GM18507 (cell line): Measurements from ENCODE around the gene MAMDC4.
"Not testable (repeated sequence)": the region's sequence is repeated elsewhere in the genome, so short reads cannot be mapped to it uniquely, and the experiment has no call there.

Source experiments
- DNase-seq: peaks from one replicate; pipeline ENCODE4 v3.0.0; 2011; ENCODE audit warnings: low read depth; ENCODE audit not compliant: insufficient read length; ENCODE audit errors: extremely low spot score
- FAIRE-seq: peaks from 2 replicates; lab custom pipeline; 2011; peaks lifted over from hg19 to GRCh38; lab: Jason Lieb, UNC

The MAMDC4 gene

GRCh38 chr9:136882109-136882946, 30.2 kb downstream of the MAMDC4 start:
- FAIRE-seq (peak; percentile 95), DNase-seq (peak; percentile 67)

- not testable (repeated sequence) for DNase-seq, FAIRE-seq
Measured at GRCh38 chr9:136882947-136883283, 30.8 kb downstream of the MAMDC4 start.

DNA sequence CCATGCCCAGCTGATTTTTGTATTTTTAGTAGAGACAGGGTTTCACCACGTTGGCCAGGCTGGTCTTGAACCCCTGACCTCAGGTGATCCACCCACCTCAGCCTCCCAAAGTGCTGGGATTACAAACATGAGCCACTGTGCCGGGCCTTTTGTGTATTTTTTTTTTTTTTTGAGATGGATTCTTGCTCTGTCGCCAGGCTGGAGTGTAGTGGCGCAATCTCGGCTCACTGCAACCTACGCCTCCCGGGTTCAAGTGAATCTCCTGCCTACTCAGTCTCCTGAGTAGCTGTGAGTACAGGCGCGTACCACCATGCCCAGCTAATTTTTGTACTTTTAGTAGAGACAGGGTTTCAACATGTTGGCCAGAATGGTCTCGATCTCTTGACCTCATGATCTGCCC, 31.5 kb downstream of the MAMDC4 start:
- FAIRE-seq, DNase-seq: not testable (repeated sequence)

GRCh38 chr9:136885950-136886578, 33.9 kb downstream of the MAMDC4 start, which contains the start of gene TRAF2:
TRAF2 (plus strand) TSS chr9:136886516; CDS start chr9:136898741, 12,225 bp downstream.
- peak; percentile 100 for DNase-seq
- FAIRE-seq: peak; percentile 93

- peak; percentile 18 for FAIRE-seq
- DNase-seq: peak; percentile 65
Measured at GRCh38 chr9:136886610-136887597, 34.8 kb downstream of the MAMDC4 start.

DNA sequence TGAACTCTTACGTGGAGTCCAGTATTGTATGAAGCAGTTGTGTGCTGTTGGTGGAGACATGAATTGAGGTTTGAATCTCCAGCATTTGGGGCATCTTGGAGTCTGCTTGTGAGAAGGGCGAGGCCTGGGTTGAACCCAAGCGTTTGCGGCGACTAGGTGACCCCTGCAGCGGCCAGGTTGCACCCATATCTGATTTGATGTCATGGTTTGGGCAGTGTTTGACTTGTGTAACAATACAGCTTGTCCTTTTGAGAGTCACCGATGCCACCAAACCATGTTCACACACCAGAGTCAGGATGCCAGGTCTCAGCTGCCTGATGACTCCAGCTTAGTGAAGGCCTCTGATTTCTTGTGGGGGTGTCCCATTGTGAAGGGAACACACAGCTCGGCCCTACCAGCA, 36.3 kb downstream of the MAMDC4 start:
- no peak for FAIRE-seq

DNA sequence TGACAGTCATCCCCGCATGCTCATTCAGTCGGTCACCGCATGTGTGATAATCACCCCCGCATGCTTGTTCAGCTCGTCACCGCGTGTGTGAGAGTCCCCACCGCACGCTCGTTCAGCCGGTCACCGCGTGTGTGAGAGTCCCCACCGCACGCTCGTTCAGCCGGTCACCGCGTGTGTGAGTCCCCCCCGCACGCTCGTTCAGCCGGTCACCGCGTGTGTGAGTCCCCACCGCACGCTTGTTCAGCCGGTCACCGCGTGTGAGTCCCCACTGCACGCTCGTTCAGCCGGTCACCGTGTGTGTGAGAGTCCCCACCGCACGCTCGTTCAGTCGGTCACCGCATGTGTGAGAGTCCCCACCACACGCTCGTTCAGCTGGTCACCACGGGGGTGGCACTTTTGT, 37.7 kb downstream of the MAMDC4 start:
- FAIRE-seq: no peak
- DNase-seq: no peak

More for the DNA sequence above, 36.3 kb downstream of the MAMDC4 start:
- DNase-seq: no peak

DNA sequence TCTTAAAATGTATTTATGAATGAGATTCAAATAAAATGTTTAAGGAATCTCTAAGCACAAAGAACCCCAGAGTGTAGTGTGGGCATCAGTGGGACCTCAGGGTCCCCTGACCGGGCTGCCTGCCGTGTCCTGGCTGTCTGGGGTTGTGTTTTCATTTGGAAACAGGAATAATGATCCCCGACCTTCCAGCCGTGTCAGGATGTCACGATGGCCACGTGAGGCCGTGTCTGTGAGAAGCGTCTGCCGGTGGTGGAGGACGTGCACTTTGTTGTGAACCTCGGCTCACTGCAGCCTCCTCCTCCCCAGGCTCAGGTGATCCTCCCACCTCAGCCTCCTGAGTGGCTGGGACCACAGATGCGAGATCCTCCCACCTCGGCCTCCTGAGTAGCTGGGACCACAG, 38.5 kb downstream of the MAMDC4 start:
- DNase-seq: no peak
- no peak for FAIRE-seq

DNA sequence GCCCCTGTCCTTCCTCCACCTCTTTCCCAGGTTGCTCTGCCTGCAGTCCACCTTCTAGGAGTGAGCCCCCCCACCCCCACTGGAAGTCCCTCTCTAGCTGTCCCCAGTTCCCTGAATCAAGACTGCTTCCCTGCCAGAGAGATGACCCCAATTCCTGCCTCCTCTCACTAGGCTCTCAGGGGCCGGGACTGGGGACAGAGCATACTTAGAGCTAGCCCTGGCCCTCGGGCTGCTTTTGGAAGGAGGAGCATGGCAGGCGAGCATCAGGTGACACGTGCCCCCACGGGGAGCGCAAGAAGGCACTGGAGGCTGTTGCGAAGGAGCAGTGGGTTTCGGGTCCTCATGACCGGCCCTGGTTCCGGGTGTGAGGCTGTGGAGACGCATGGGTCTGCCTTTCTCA, 43.9 kb downstream of the MAMDC4 start:
- no peak for FAIRE-seq
- no peak for DNase-seq

DNA sequence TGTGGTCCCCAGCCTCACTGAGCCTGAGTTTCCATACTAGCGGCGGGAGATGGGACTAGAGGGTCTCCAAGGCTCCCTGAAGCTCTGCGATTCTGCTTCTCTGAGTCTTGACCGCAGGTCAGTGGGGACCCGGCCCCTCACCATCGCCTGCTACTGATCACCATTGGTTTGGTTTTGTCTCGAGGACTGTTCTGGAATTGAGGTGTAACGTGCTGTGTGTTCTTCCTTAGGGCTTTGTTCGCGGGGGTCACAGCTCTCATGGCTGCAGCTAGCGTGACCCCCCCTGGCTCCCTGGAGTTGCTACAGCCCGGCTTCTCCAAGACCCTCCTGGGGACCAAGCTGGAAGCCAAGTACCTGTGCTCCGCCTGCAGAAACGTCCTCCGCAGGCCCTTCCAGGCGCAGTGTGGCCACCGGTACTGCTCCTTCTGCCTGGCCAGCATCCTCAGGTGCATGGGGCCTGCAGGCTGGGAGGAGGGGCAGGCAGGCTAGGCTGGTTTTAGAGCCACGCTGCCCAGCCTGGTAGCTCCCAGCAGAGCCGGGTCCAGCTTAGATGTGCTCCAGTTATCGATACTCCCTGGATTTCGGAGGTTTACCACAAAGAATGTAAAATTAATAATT, 46.4 kb downstream of the MAMDC4 start:
- FAIRE-seq: no peak
- DNase-seq: no peak

DNA sequence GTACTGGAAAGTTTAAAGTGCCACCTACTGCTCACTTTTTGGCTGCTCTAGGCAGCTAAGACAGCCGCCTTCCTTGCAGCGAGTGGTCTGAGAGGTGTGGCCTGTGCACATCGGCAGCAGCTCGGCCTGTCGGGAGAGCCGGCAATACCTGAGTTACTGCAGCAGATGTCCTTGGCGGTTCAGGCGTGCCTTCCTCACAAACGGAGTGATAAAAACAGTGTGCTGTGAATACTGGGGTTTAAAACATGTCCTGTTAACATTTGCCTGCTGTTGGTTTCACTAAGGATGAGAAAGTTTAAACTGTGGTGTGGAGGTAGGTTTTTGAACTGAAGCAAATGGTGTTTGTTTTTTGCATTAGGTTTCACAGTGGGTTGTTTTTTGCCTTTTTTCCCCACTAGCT, 47.0 kb downstream of the MAMDC4 start:
- no peak for DNase-seq
- peak; percentile 74 for FAIRE-seq

DNA sequence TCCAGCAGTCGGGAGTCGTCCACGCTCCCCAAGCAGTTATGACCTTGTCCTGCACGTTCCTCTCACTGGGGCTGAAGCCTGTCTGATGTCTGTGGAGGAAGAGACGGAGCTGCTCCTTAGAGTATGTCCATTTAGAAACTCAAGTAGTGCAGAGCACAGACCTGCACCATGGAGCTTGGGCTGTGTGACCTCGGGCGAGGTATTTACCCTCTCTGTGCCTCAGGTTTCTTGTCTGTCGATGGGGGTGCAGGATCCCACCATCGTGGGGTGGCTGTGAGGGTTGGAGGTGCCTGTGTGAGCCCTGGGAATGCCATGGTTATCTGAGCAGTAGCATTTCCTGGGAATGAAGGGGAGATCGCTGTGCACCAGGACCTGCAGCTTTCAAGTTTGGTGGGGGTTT, 48.4 kb downstream of the MAMDC4 start:
- DNase-seq (no peak), FAIRE-seq (no peak)

- DNase-seq (no peak), FAIRE-seq (peak; percentile 12)
Measured at GRCh38 chr9:136900988-136901515, 48.9 kb downstream of the MAMDC4 start.

- DNase-seq (peak; percentile 59), FAIRE-seq (peak; percentile 97)
Measured at GRCh38 chr9:136901516-136902258, 49.5 kb downstream of the MAMDC4 start.

- DNase-seq (peak; percentile 71), FAIRE-seq (no peak)
Measured at GRCh38 chr9:136902259-136902821, 50.2 kb downstream of the MAMDC4 start.

GRCh38 chr9:136903041-136903554, 51.0 kb downstream of the MAMDC4 start:
- no peak for DNase-seq
- FAIRE-seq: no peak

DNA sequence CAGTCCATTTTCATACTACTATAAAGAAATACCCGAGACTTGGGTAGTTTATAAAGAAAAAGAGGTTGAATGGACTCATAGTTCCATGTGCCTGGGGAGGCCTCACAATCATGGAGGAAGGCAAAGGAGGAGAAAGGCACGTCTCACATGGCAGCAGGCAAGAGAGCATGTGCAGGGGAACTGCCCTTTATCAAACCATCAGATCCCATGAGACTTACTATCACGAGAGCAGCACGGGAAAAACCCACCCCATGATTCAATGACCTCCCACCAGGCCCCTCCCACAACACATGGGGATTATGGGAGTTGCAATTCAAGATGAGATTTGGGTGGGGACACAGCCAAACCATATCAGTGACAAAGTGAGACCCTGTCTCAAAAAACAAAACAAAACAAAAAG, 54.1 kb downstream of the MAMDC4 start:
- DNase-seq (no peak), FAIRE-seq (no peak)
